Brain microvascular endothelial cell (primary cell): Measurements from ENCODE around the gene ZNF302.

Source experiments
- DNase-seq: peaks from one replicate; pipeline ENCODE4 v3.0.0-alpha.2; 2020
- H3K27ac ChIP-seq: fragments of 250-450 bp; sonication (Bioruptor Pico); 2 replicates; pipeline ENCODE4 v1.5.1; 2020; ENCODE audit warnings: mild to moderate bottlenecking, moderate library complexity
- H3K27me3 ChIP-seq: fragments of 250-450 bp; sonication (Bioruptor Pico); replicated peaks from 2 replicates; pipeline ENCODE4 v1.5.1; 2020; ENCODE audit warnings: mild to moderate bottlenecking
- H3K36me3 ChIP-seq: fragments of 250-450 bp; sonication (Bioruptor Pico); replicated peaks from 2 replicates; pipeline ENCODE4 v1.5.1; 2020; ENCODE audit warnings: mild to moderate bottlenecking
- H3K4me3 ChIP-seq: 2 replicates; pipeline ENCODE4 v1.5.1; 2011; ENCODE audit warnings: low read depth, mild to moderate bottlenecking, control low read depth, low read length, moderate library complexity
- CTCF ChIP-seq: IDR thresholded peaks from 2 replicates; pipeline ENCODE4 v1.5.1; 2011; ENCODE audit warnings: low read depth, mild to moderate bottlenecking, moderate library complexity, low read length, control low read depth, inconsistent platforms; ENCODE audit errors: missing control alignments
- in situ Hi-C: cut with HindIII; loops from 2 replicates; pipeline ENCODE4 v1.10.0; 2017; ENCODE audit warnings: low sequenced_read_pairs, low pct_ligation_motif_present

The ZNF302 gene

GRCh38 chr19:34675250-34675649 is 2.2 kb upstream of the ZNF302 start:
- TF ChIP-seq CTCF = no peak
- DNase-seq = no peak
- Histone ChIP-seq H3K27me3 (no peaks in the 10 kb centered on the region), H3K36me3 (peaks cover 12% of the 10 kb centered on the region), H3K4me3 (no peak overlapping the region), H3K27ac (no peak overlapping the region)
- in situ Hi-C loops = no loop called here

GRCh38 chr19:34675919-34676318 is 1.6 kb upstream of the ZNF302 start:
- no peak for DNase-seq
- TF ChIP-seq CTCF = no peak
- peaks cover 16% of the 10 kb centered on the region for H3K36me3 ChIP-seq
- no peaks in the 10 kb centered on the region for H3K27me3 ChIP-seq
- no peak overlapping the region for H3K4me3 ChIP-seq
- in situ Hi-C loops = no loop called here
- no peak overlapping the region for H3K27ac ChIP-seq

- Histone ChIP-seq H3K36me3 (peaks cover 19% of the 10 kb centered on the region), H3K4me3 (peak within 1 kb of the TSS; percentile 71), H3K27me3 (no peaks in the 10 kb centered on the region), H3K27ac (peak within 1 kb of the TSS; percentile 93)
- in situ Hi-C loops = no loop called here
- TF ChIP-seq CTCF = peak; percentile 32
- DNase-seq = no peak
Measured at GRCh38 chr19:34676697-34677385, 637 bp upstream of the ZNF302 start, which contains the start of gene SCGB2B2. Gene SCGB2B2, minus strand, starts transcription at chr19:34677159. Its CDS starts 82,596 bp downstream, at chr19:34594563.

GRCh38 chr19:34678085-34678412 is 571 bp downstream of the ZNF302 start:
- no peaks in the 10 kb centered on the region for H3K27me3 ChIP-seq
- peak overlapping the region; percentile 71 for H3K4me3 ChIP-seq
- peak overlapping the region; percentile 93 for H3K27ac ChIP-seq
- in situ Hi-C loops = no loop called here
- no peak for TF ChIP-seq CTCF
- peaks cover 23% of the 10 kb centered on the region for H3K36me3 ChIP-seq
- DNase-seq = no peak

- in situ Hi-C loops = no loop called here
Measured at GRCh38 chr19:34678421-34678820, 943 bp downstream of the ZNF302 start.

More at GRCh38 chr19:34678421-34678820, 943 bp downstream of the ZNF302 start:
- no peak for DNase-seq
- peak overlapping the region; percentile 71 for H3K4me3 ChIP-seq
- no peak overlapping the region for H3K27ac ChIP-seq
- H3K36me3 ChIP-seq = peaks cover 27% of the 10 kb centered on the region
- H3K27me3 ChIP-seq = no peaks in the 10 kb centered on the region
- TF ChIP-seq CTCF = no peak
